Stimulated activated CD8-positive, alpha-beta memory T cell treated with anti-CD3 and anti-CD28 coated beads, Interleukin-12 subunit alpha, Interleukin-12 subunit beta, amount 100 ng/mL, for 24 hours (primary cell): ENCODE data around the gene RGMB.

Experiments used
- DNase-seq: peaks from one replicate; pipeline ENCODE4 v3.0.0-alpha.2; 2020; ENCODE audit errors: extremely low read depth

Gene RGMB

DNA sequence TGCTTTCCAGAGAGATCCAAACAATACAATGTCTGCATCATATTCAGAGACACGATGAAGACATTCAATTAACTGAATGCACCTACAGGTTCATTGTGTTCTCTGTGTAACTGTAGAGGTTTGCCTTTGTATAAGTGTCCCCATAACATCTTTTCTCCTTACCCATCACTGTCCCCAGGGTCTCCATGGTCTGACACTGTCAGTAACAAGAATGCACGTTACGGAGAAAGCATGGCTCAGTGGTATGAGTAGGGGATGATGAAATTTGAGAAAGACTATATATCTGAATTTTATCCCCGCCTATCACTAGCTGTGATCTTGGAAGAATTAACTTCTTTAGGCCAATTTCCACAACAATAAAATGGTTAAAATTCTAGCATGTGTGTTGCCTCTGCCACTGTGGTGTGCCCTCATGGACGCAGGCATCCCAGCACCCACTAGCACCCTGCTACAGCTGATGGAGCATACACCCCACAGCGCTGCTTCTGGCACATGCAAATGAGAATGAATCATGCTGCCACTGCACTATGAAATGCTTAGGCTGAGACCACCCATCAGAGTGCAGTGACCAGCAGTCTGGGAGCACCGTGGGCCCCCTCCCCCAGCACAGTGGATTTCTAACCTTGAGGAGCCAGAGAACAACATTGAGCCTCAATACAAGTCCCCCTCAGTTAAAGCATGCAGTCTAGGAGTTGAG lies 54.3 kb downstream of the RGMB start:
- no peak for DNase-seq

DNA sequence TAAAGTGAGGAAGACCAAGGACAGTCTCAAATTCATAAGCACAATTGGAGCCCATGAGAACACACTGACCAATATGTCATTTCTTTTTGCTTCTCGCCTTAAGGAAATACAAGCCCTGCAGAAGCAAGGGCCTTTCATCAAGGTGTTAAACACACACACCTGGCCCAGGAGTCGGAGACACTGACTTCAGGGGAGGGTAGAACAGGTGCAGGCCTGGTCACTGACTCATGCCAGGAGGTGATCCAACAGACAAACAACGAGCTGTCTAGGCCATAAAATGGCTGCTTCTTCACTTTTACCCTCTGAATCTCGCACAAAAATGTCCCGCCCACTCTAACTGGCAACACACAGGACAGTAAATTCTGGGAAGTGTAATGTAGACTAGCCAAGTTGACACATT lies 62.7 kb downstream of the RGMB start:
- no peak for DNase-seq

DNA sequence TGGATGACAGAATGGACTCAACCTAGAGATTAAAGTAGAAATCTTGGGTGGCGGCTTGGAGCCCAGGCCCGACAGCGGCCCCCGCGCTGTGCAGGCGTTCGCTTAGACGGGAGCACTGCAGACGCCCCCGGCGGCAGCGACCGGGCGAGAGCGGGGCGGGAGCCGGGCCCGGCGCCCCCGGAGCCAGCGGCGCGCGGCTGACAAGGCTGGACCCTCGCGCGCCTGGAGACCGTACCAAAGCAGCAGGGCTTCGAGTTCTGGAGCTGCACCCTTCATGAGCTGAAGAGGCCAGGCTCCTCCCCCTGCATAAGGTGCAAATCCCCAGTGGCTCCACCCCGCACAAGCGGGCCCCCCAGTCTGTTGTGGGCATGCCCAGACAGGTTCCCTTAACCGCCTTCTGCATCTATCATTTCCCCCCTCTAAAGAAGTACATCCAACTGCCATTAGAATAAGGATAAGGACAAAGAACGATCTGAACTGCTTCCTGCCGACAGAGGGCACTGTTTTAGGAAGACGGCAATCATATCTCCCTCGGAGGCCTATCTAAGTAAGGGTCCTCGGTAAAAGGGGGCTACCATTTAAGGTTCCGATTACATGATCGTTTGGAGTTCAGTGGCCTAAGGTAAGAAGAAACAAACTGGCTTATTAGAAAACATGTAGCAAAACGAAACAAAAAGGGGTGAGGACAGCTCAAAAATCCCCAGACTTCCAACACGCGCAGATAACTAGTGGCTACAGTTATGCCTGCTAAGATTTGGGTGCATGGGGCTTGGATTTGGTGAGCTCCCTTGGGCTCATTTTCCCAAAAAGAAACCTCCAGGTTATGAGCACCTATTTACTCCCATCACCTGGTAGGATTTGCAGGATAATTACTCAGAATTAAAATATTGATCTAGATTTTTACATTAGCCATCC lies 66.3 kb downstream of the RGMB start:
- DNase-seq = no peak

DNA sequence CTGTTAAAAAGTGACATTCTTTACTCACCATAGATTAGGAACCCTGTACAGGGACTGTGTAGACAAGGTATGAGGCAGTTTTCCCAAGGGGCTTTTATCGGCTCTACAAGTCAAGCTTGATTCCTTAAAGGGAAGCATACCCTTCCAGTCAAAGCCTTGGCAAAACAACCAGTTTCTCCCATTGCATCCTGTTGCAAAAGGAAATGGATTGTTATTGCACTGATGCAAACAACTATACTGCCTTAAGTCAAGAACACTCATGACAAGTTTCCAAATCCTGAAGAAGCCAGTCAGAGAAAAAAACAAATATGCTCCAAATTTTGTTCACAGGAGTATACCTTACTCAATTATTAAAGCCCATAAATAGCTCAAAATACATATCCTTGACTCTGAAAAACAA lies 67.5 kb downstream of the RGMB start:
- no peak for DNase-seq

DNA sequence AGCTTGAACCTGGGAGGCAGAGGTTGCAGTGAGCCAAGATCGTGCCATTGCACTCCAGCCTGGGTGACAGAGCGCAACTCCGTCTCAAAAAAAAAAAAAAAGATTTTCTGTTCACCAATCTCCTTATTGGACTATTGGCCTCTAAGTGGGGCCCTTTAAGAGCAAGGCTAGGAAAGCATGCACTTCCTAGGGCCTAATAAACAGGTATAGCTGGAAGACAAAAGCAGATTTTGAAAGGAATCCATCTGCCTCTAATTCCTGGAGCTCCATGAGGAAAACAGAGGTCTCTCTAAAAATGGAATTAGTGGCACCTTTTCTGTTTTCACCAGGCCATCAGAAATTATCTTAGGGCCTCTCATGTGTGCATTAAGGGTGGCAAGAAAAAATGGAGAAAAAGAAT lies 70.0 kb downstream of the RGMB start:
- DNase-seq = no peak

DNA sequence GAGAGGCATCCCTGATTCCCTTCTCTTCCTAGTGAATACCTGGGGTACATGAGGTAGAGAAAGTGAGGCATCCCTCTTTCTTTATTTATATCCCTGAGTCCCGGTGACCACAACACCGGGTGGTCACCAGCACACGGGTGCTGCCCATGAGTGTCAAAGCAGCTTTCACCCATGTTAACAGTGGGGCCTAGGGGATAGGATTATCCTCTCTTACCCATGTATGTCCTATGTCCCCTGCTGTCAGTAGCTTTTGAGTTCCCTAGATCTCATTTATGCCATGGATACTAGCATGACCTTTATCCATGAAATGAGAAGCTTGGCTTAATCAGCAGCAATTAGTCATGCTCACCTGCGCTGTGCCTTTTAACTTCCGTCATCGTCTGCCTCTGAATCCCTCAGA lies 71.4 kb downstream of the RGMB start:
- DNase-seq = no peak

DNA sequence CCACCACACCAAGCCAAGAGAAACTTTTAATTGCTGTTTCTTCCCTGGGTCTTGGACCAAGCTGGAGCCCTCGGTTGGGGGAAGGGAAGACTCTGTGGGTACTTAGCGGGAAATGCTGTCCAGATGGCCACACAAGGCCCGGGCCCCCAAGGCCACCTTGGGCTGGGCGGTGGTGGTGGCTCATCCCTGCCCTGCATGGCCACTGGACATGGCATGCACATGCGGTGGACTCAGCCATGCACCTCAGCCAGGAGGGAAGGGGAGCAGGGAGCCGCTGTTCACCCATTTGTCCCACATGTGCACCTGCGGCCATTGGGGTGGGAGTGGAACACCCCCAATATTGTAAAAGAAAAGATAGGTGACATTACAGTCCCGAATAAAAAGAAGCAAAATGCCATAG lies 72.4 kb downstream of the RGMB start:
- DNase-seq = no peak
